HG02973 (cell line): ENCODE results near the gene MISP3.

Experiments
- ATAC-seq: cut with Tn5 transposase; IDR thresholded peaks from one replicate; pipeline ENCODE4 v1.9.1; 2021; ENCODE audit warnings: moderate library complexity; ENCODE audit not compliant: unreplicated experiment

Gene MISP3

DNA sequence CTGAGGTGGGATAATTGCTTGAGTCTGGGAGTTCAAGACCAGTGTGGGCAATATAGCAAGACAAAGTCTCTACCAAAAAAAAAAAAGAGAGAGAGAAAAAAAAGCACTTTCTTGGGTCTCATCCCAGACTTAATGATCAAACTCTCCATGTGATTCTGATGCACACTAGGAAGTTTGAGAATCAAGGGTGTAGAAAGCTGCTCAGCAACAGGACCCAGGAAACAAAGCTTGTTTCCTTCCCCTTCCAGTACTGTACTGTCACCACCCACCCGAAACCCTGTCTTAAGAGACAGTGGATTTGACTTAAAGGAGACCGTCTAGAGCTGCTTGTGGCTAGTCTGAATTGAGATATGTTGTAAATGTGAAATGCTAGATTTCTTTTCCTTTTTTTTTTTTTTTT is 5.8 kb downstream of the MISP3 start:
- ATAC-seq = no peak

- peak; percentile 60 for ATAC-seq
Observed at GRCh38 chr19:14080887-14081796, 8.6 kb downstream of the MISP3 start.

GRCh38 chr19:14081797-14082674 is 9.4 kb downstream of the MISP3 start:
- ATAC-seq = peak; percentile 14

DNA sequence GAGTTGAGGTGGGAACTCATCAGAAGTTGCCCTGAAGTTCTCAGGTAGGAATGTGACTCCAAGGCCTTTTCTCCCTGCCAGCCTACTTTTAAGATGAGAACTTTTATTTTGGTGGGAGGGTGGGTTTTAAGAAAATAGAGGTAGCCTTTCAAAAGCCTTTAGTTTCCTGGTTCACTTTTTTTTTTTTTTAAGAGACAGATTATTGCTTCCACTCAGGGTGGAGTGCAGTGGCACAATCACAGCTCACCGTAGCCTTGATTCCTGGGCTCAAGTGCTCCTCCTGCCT is 10.0 kb downstream of the MISP3 start:
- ATAC-seq = no peak

GRCh38 chr19:14085309-14085995 is 12.9 kb downstream of the MISP3 start, which contains the start of gene C19orf67:
C19orf67 (minus strand) TSS chr19:14085783; CDS start chr19:14085627, 156 bp downstream.
- ATAC-seq = no peak

- no peak for ATAC-seq
Observed at GRCh38 chr19:14086098-14086497, 13.5 kb downstream of the MISP3 start.

DNA sequence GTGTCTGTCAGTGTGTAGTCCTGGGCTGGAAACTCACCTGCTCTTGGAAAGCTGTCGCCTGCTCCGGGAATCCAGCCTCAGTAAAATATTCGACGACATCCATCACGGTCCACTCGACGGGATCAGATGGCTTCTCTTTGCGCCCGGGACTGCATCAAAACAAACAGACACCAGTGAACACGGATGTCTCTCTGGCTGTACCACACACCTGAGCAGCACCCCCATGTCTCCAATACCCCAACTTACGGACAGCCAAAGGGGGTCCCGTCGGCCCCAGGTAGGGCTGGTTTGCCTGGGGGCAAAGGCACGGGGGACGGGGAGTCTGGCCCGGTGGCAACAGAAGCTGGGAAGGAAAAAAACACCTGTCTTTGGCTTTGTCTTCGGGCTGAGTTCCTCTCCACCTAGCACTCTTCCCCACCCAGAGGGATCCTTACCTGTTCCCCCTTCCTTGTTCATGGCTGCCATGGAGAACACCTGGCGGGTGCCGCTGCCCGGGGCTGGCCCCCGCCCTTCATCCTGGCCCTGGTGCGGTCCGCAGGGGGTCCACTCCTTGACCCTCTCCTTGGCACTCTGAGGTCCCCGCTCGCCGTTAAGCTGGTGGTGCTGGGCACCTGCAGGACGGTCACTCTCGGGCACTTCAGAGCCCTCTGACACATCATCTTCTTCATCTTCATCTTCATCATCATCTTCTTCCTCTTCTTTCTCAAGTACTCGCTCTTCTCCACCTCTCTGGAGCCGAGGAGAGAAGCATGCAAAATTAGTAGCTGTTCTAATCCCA is 16.2 kb downstream of the MISP3 start:
- no peak for ATAC-seq

DNA sequence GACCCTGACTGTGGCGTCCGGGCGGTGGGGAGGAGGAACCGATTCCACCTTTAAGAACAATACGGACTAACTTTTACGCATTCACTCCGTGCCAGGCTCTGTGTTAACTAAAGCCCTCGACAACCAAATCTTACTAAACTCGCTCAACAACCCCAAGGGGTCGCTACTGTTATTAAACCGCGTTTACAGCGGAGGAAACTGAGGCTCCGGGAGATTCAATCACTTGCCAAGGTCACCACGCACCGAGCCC is 16.8 kb downstream of the MISP3 start:
- ATAC-seq = no peak

DNA sequence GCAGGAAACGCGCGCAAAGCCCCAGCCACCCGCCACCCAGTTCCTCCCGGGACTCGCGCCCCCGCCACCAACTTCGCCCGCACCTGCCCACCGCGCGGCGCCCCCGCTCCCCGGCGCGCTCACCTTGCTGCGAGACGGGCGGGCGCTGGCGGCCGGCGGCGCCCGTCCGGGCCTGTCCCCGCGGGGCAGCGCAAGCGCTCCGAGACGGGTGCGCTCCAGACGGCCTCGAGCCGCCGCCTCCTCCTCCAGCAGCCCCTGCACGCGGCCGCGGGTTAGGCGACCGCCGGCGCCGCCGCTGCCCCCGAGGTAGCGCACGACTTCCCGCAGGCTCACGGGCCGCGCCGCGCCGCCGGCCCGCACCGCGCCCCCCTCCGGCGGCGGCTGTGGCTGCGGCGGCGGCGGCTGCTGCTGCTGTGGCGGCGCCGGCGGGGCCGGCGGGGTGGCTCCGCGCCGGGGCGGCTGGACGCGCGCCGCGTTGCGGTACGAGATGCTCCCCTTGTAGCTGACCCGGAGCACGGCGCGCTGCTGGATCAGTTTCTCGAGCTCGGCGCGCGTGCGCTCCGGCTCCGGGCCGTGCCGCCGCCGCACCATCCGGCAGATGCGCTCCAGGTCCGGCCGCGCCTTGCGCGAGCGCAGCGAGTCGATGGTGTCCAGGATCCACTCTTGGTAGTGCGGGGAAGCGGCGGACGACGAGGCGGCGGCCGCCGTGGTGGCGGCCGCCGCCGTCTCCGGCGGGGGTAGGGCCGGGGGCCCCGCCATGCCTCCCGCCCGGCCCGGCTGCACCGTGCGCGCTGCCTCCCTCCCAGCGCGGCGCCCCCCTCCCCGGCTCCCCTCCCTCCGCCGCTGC is 17.3 kb downstream of the MISP3 start:
- ATAC-seq = no peak

DNA sequence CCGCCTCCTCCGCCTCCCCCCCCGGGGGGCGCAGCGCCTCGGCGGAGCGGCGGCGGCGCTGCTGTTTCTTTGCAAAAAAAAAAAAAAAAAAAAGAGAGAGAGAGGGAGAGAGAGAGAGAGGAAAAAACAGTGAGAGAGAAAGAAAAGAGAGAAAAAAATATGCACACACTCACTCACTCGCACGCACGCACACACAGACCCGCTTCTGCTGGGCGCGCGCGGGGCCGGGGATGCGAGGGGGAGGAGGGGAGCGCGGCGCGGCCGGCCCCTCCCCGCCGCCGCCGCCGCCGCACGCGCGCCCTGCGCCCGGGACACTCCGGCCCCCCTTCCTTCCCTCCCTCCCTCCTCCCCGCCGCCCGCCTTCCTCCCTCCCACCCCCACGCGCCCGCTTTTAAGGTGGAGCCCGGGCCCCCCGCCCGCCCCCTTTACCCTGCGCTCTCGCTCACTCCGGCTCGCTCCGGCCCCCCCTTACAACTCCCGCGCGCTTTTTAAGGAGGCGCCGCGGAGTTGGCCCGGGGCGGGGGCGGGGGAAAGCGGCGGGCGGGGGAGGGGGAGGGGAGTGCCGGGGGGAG is 18.0 kb downstream of the MISP3 start, which contains the start of gene SAMD1:
TSS of gene SAMD1 (minus strand) at position 243 of the 572 bp plus-strand sequence.
- peak; percentile 27 for ATAC-seq

DNA sequence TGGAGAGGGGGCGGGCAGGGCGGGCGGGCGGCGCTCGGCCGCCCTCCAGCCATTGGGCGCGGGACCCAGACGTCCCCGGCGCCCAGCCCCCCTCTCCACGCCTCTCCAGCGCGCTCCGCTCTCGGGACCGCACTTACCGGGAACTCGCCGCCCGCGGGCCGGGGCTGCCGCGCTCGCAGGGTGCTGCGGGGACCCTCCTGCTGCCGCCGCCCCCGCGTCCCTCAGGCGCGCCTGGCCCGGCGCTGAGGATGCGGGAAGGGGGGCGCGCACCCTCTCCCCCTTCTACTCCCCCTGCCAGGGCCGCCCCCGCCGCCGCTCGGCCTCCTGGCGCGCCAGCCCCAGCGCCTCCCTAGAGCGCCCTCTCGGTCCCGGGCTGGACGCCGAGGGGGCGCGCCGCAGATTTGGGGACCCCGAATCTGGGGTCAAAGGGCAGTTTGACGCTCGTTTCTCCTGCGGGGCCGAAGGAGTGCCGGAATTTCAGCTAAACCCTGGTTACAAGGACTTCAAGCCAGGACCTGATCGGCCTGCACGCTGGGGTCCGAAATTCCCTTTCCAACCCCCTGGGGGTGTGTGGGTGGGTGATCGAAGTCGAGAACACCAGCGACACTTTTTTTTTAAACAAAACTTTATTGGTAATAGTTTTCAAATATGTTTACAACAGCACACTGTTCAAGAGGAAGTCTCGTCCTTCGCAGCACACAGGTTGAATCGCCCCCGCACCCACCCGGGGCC is 18.7 kb downstream of the MISP3 start:
- ATAC-seq = peak; percentile 46

GRCh38 chr19:14091813-14092462 is 19.4 kb downstream of the MISP3 start:
- no peak for ATAC-seq

DNA sequence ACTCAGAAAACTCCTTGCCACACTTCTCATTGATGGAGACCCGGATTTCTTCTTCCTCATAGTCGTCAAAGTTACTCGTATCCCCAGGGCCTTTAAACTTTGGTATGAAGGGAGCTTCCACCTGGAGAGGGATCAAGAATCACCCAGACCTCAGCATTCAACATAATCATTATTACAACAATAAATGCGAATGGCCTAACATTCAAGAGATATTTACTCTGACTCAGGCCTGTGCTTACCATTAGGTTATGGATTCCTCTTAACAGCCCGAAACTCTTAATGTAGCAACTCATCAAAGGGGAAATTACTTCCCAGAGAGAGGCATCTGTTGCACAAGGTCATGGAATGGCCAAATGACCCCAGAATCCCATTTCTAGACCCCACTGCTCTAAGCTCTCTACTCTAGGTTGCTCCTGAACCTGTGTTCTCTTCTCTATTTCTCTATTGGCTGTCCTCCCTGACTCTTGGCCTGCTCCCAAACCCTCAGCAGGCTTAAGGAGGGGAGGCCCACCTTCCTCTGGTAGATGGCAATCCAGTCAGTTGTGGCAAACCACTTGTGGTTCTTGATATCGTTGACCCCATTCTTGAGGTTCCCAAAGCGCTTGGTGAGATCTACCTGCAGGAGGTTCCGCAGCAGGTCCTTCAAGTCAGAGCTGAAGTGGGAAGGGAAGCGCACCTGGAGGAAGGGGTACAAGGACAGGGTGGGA is 20.7 kb downstream of the MISP3 start:
- no peak for ATAC-seq

GRCh38 chr19:14094854-14095253 is 22.3 kb downstream of the MISP3 start:
- no peak for ATAC-seq

- ATAC-seq = no peak
Observed at GRCh38 chr19:14096272-14096992, 23.8 kb downstream of the MISP3 start.

GRCh38 chr19:14097532-14098151 is 25.1 kb downstream of the MISP3 start:
- no peak for ATAC-seq
